PC-9 (cell line): ENCODE data around the gene B4GALT1. TPM values are rescaled to one million over a fixed set of nuclear protein-coding genes. Genes with fewer than 3 reads are reported as not detected.

Source experiments
- BruUV-seq: library from RNA; stranded (reverse); fragments of 400-500 nt; replicated peaks from 2 replicates; lab custom pipeline; 2021; lab: Mats Ljungman, UMichigan
- CTCF ChIA-PET: fragments of 300-600 bp; sonication (Branson Sonifier 250); formaldehyde crosslinking; loops from one replicate; lab custom pipeline; 2022; ENCODE audit warnings: antibody characterized with exemption; lab: Charles Lee
- POLR2A ChIA-PET: fragments of 300-600 bp; sonication (Branson Sonifier 250); formaldehyde crosslinking; loops from one replicate; lab custom pipeline; 2022; ENCODE audit warnings: antibody characterized with exemption; ENCODE audit not compliant: unreplicated experiment; lab: Charles Lee
- DNase-seq, 2 experiments: peaks; one replicate each; pipeline versions ENCODE4 v3.0.0 to v3.0.0-alpha.2; 2015 to 2022; ENCODE audit warnings: mixed read lengths in 1 of 2
- H2AFZ ChIP-seq: fragments of 200-600 bp; sonication (generic); 2 replicates; pipeline ENCODE4 v1.8.1; 2017; ENCODE audit warnings: antibody characterized with exemption
- H3F3A ChIP-seq: fragments of 200-600 bp; sonication (generic); 2 replicates; pipeline ENCODE4 v1.8.1; 2017; ENCODE audit warnings: antibody characterized with exemption, mild to moderate bottlenecking, low read depth; ENCODE audit not compliant: insufficient read depth
- H3K27ac ChIP-seq: fragments of 200-600 bp; sonication (generic); 2 replicates; pipeline ENCODE4 v1.6.1; 2016; ENCODE audit warnings: mixed run types
- H3K27me3 ChIP-seq: fragments of 200-600 bp; sonication (generic); 2 replicates; pipeline ENCODE4 v1.6.1; 2016; ENCODE audit warnings: low read depth, mixed run types; ENCODE audit not compliant: insufficient read depth
- H3K36me3 ChIP-seq: fragments of 200-600 bp; sonication (generic); 2 replicates; pipeline ENCODE4 v1.6.1; 2016; ENCODE audit warnings: low read depth, mixed run types
- H3K4me1 ChIP-seq: fragments of 200-600 bp; sonication (generic); replicated peaks from 2 replicates; pipeline ENCODE4 v1.6.1; 2016; ENCODE audit warnings: mixed run types; ENCODE audit not compliant: insufficient read depth
- H3K4me2 ChIP-seq: fragments of 200-600 bp; sonication (generic); 2 replicates; pipeline ENCODE4 v1.6.1; 2017; ENCODE audit warnings: mixed run types
- H3K4me3 ChIP-seq: fragments of 200-600 bp; sonication (generic); 2 replicates; pipeline ENCODE4 v1.6.1; 2016; ENCODE audit warnings: mixed run types
- H3K79me2 ChIP-seq: fragments of 200-600 bp; sonication (generic); 2 replicates; pipeline ENCODE4 v1.6.1; 2017; ENCODE audit warnings: low read depth, mixed run types
- H3K9me2 ChIP-seq: fragments of 200-600 bp; sonication (generic); 2 replicates; pipeline ENCODE4 v1.8.1; 2017; ENCODE audit warnings: mild to moderate bottlenecking; ENCODE audit not compliant: insufficient read depth
- H3K9me3 ChIP-seq: fragments of 200-600 bp; sonication (generic); 2 replicates; pipeline ENCODE4 v1.8.1; 2016; ENCODE audit warnings: low read depth; ENCODE audit not compliant: insufficient read depth
- H4K20me1 ChIP-seq: fragments of 200-600 bp; sonication (generic); 2 replicates; pipeline ENCODE4 v1.8.1; 2017; ENCODE audit not compliant: insufficient read depth
- EZH2 ChIP-seq: fragments of 200-600 bp; sonication (generic); IDR thresholded peaks from 2 replicates; pipeline ENCODE4 v1.8.0; 2017; ENCODE audit warnings: antibody characterized with exemption, low read depth
- intact Hi-C: fragments of 100-400 bp; cut with micrococcal nuclease; formaldehyde crosslinking; loops from one replicate; pipeline ENCODE4 v1.10.0; 2022; ENCODE audit not compliant: unreplicated experiment
- total RNA-seq: library from RNA; stranded (reverse); gene quantifications from 2 replicates; pipeline ENCODE4 v1.2.3, GENCODE V29; 2021
- TF ChIP-seq, protein P1 (sequence below): fragments of 200-600 bp; sonication (generic); conservative IDR thresholded peaks from 2 replicates; pipeline ENCODE4 v1.6.1; 2017; ENCODE audit warnings: mixed run types, antibody characterized with exemption, mild to moderate bottlenecking, moderate library complexity

B4GALT1 gene
- total RNA-seq, 1 experiment from 2014 or later = 87.2 TPM

DNA sequence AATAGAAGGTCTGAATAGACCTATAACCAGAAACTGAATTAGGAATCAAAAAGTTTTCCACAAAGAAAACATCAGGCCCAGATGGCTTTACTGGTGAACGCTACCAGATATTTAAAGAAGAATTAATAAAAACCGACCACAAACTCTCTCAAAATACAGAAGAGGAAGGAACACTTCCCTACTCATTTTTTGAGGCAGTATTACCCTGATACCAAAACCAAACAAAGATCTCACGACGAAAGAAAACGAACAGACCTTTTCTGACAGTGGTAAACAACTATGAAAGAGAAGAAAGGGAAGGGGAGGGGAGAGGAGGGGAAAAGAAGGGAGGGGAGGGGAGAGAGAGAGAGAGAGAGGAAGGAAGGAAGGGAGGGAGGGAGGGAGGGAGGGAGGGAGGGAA is 13.5 kb downstream of the B4GALT1 start:
- H4K20me1 ChIP-seq = no peaks in the 10 kb centered on the region
- 0 out of 2 replicates have a peak, but pooled peaks cover 4% of the 10 kb centered on the region for H3K36me3 ChIP-seq
- no TSS peak for BruUV-seq
- peaks cover 58% of the 10 kb centered on the region for H3K4me1 ChIP-seq
- ChIA-PET POLR2A (interaction anchor here (0.5 to 0.6 kb wide), 2 partner anchors 8 to 41 kb away, joined by 6 to 12 read pairs; no protein-coding TSS in a partner anchor), CTCF (no interaction called here)
- no peak overlapping the region for H3K4me2 ChIP-seq
- no peak overlapping the region for H3K27ac ChIP-seq
- H3K9me3 ChIP-seq = no peaks in the 10 kb centered on the region
- intact Hi-C loops = no loop called here
- no peaks in the 10 kb centered on the region for H3K27me3 ChIP-seq
- H3K79me2 ChIP-seq = peaks cover 96% of the 10 kb centered on the region
- no peaks in the 10 kb centered on the region for H3K9me2 ChIP-seq
- peaks cover 41% of the 10 kb centered on the region for H3F3A ChIP-seq
- no peak overlapping the region for H2AFZ ChIP-seq
- H3K4me3 ChIP-seq = no peak overlapping the region
- DNase-seq = no peak
- TF ChIP-seq EZH2 = no peak
- TF ChIP-seq, protein P1, sequence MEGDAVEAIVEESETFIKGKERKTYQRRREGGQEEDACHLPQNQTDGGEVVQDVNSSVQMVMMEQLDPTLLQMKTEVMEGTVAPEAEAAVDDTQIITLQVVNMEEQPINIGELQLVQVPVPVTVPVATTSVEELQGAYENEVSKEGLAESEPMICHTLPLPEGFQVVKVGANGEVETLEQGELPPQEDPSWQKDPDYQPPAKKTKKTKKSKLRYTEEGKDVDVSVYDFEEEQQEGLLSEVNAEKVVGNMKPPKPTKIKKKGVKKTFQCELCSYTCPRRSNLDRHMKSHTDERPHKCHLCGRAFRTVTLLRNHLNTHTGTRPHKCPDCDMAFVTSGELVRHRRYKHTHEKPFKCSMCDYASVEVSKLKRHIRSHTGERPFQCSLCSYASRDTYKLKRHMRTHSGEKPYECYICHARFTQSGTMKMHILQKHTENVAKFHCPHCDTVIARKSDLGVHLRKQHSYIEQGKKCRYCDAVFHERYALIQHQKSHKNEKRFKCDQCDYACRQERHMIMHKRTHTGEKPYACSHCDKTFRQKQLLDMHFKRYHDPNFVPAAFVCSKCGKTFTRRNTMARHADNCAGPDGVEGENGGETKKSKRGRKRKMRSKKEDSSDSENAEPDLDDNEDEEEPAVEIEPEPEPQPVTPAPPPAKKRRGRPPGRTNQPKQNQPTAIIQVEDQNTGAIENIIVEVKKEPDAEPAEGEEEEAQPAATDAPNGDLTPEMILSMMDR = no peak

DNA sequence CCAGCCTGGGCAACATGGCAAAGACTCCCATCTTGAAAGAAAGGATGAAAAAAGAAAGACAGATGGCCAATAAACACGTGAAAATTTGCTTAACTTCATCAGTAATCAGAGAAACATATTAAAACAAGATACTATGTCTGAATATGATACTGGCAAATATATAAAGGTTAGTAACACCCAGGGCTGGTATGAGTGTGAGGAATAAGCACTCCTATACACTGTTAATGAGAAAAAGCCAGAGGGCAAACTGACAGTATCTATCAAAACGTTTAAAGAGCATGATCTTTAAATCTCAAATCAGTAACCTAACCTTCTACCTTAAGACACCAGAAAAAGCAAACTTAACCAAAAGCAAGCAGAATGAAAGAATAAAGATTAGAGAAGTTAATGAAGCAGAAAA is 14.1 kb downstream of the B4GALT1 start:
- TF ChIP-seq, protein P1 = no peak
- TF ChIP-seq EZH2 = no peak

DNA sequence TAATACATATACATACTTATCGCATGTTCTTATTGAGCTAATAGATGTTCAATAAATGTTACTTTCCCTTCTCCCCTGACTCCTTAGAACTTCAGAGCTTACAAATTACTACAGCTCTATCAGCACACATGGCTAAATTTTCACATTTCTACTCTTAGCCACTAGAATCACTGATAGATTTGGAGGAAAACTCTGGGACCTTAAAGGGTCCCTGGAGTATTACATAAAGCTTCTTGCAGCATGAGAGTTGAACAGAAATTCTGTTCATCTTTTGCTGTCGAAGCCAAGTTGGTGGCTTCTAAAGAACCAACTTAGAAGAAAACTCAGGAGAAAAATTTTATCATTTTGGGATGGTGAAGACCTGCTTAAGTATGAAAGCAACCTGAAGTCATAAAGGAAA is 15.5 kb downstream of the B4GALT1 start:
- Histone ChIP-seq H3K4me2 (peak overlapping the region; percentile 76), H3K9me3 (no peaks in the 10 kb centered on the region), H4K20me1 (no peaks in the 10 kb centered on the region), H2AFZ (no peak overlapping the region), H3K36me3 (0 out of 2 replicates have a peak, but pooled peaks cover 4% of the 10 kb centered on the region), H3F3A (peaks cover 25% of the 10 kb centered on the region), H3K27me3 (no peaks in the 10 kb centered on the region), H3K4me1 (peaks cover 46% of the 10 kb centered on the region), H3K27ac (peak overlapping the region; percentile 78), H3K4me3 (no peak overlapping the region), H3K9me2 (no peaks in the 10 kb centered on the region), H3K79me2 (peaks cover 96% of the 10 kb centered on the region)
- CTCF ChIA-PET = no interaction called here
- TF ChIP-seq, protein P1 = no peak
- no peak for TF ChIP-seq EZH2
- no TSS peak for BruUV-seq
- intact Hi-C loops = no loop called here
- DNase-seq = no peak
- POLR2A ChIA-PET = no interaction called here

More for the DNA sequence above, 14.1 kb downstream of the B4GALT1 start:
- intact Hi-C loops = no loop called here
- DNase-seq = no peak
- Histone ChIP-seq H3K4me2 (no peak overlapping the region), H3K27ac (peak overlapping the region; percentile 78; the same call in 1 of the 2 replicates), H3K9me2 (no peaks in the 10 kb centered on the region), H3F3A (peaks cover 35% of the 10 kb centered on the region), H3K36me3 (0 out of 2 replicates have a peak, but pooled peaks cover 4% of the 10 kb centered on the region), H2AFZ (no peak overlapping the region), H3K79me2 (peaks cover 96% of the 10 kb centered on the region), H3K9me3 (no peaks in the 10 kb centered on the region), H4K20me1 (no peaks in the 10 kb centered on the region), H3K4me3 (no peak overlapping the region), H3K4me1 (peaks cover 58% of the 10 kb centered on the region), H3K27me3 (no peaks in the 10 kb centered on the region)
- CTCF ChIA-PET = no interaction called here
- no TSS peak for BruUV-seq
- POLR2A ChIA-PET = no interaction called here
